T-helper 17 cell (primary cell): Measurements from ENCODE around the gene GNB2. TPM values are rescaled to one million over a fixed set of nuclear protein-coding genes. Genes with fewer than 3 reads are reported as not detected.
"Not testable (repeated sequence)": the region's sequence is repeated elsewhere in the genome, so short reads cannot be mapped to it uniquely, and the experiment has no call there.

Experiments
- ATAC-seq: fragments of 150-1000 bp; cut with Tn5 transposase; 2 replicates; pipeline ENCODE4 v1.10.0; 2021; ENCODE audit warnings: mild to moderate bottlenecking, moderate library complexity
- DNase-seq, 3 donors: peaks; one replicate each; pipeline versions ENCODE4 v3.0.0 to v3.0.0-alpha.2; 2020 to 2021
- H3K9me3 ChIP-seq: one replicate; pipeline ENCODE4 v1.7.0; 2013; ENCODE audit warnings: low read length, mild to moderate bottlenecking; ENCODE audit not compliant: control insufficient read depth, poor library complexity, severe bottlenecking
- H3K27ac Mint-ChIP-seq: one replicate; pipeline ENCODE4 v1.8.0; 2022; ENCODE audit warnings: mild to moderate bottlenecking, moderate library complexity, mixed read lengths
- H3K27me3 Mint-ChIP-seq: one replicate; pipeline ENCODE4 v1.8.0; 2022; ENCODE audit warnings: mixed read lengths
- H3K36me3 Mint-ChIP-seq: one replicate; pipeline ENCODE4 v1.8.0; 2022; ENCODE audit warnings: low read depth, mixed read lengths
- H3K4me1 Mint-ChIP-seq: one replicate; pipeline ENCODE4 v1.8.0; 2022; ENCODE audit warnings: mild to moderate bottlenecking, mixed read lengths
- H3K4me3 Mint-ChIP-seq: one replicate; pipeline ENCODE4 v1.8.0; 2022; ENCODE audit warnings: mild to moderate bottlenecking, moderate library complexity, mixed read lengths
- total RNA-seq, 4 donors: library from RNA in 2 of 4; stranded (reverse) in 2 of 4; gene quantifications; one replicate each; pipeline ENCODE4 v1.2.3 and lab custom pipeline; 2022 to 2026

GNB2 gene
- total RNA-seq, 2 donors from 2014 or later = 140 to 161 TPM

DNA sequence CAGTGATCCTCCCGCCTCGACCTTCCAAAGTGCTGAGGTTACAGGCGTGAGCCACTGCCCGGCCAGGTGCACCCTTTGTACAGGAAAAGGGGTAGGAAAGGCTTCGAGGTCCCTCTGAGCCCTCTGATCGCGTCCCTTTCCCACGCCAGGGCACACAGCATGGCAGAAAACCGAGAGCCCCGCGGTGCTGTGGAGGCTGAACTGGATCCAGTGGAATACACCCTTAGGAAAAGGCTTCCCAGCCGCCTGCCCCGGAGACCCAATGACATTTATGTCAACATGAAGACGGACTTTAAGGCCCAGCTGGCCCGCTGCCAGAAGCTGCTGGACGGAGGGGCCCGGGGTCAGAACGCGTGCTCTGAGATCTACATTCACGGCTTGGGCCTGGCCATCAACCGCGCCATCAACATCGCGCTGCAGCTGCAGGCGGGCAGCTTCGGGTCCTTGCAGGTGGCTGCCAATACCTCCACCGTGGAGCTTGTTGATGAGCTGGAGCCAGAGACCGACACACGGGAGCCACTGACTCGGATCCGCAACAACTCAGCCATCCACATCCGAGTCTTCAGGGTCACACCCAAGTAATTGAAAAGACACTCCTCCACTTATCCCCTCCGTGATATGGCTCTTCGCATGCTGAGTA lies 33.3 kb downstream of the GNB2 start:
- peaks cover 11% of the 10 kb centered on the region for H3K4me1 Mint-ChIP-seq
- no peak for ATAC-seq
- H3K36me3 Mint-ChIP-seq = peaks cover 4% of the 10 kb centered on the region

DNA sequence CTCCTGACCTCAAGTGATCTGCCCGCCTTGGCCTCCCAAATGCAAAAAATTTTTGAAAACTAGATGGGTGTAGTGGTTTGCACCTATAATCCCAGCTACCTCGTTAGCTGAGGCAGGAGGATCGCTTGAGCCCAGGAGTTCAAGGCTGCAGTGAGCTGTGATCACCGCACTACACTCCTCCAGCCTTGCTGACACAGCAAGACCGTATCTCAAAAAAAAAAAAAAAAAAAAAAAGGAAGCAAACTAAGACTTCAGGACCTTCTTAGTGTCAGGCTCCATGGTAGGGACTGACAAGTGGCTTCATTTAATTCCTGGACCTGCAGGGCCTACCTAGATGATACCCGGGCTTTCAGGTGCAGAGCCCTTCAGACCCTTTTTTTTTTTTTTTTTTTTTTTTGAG lies 34.9 kb downstream of the GNB2 start:
- H3K9me3 ChIP-seq = no peaks in the 10 kb centered on the region
- H3K27me3 Mint-ChIP-seq = no peaks in the 10 kb centered on the region
- H3K36me3 Mint-ChIP-seq = peaks cover 4% of the 10 kb centered on the region
- H3K4me1 Mint-ChIP-seq = peaks cover 11% of the 10 kb centered on the region
- no peak for ATAC-seq
- DNase-seq = no peak
- no peak overlapping the region for H3K4me3 Mint-ChIP-seq
- H3K27ac Mint-ChIP-seq = peak overlapping the region; percentile 95

More for the DNA sequence above, 33.3 kb downstream of the GNB2 start:
- no peak for DNase-seq
- no peaks in the 10 kb centered on the region for H3K27me3 Mint-ChIP-seq
- peak overlapping the region; percentile 96 for H3K4me3 Mint-ChIP-seq
- H3K9me3 ChIP-seq = no peaks in the 10 kb centered on the region
- H3K27ac Mint-ChIP-seq = peak overlapping the region; percentile 95

DNA sequence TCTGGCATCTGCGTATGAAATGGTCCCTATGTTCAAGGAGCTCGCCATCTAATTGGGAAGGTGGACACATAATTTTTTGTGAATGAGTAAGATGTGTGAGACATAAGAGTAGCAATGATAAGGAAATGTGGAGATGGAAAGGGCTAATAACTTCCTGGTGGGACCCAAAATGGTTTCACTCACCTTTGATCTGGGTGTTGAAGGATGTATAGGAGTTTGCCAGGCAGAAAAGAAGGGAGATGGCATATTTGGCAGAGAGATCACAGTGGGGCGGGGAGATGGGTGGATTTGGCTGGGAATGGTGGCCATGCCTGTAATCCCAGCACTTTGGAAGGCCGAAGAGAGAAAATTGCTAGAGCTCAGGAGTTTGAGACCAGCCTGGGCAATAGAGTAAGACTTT lies 36.9 kb downstream of the GNB2 start:
- Mint-ChIP-seq H3K36me3 (peaks cover 6% of the 10 kb centered on the region), H3K4me1 (peaks cover 11% of the 10 kb centered on the region), H3K4me3 (no peak overlapping the region), H3K27me3 (no peaks in the 10 kb centered on the region), H3K27ac (no peak overlapping the region)
- no peak for DNase-seq
- H3K9me3 ChIP-seq = no peaks in the 10 kb centered on the region
- ATAC-seq = no peak

DNA sequence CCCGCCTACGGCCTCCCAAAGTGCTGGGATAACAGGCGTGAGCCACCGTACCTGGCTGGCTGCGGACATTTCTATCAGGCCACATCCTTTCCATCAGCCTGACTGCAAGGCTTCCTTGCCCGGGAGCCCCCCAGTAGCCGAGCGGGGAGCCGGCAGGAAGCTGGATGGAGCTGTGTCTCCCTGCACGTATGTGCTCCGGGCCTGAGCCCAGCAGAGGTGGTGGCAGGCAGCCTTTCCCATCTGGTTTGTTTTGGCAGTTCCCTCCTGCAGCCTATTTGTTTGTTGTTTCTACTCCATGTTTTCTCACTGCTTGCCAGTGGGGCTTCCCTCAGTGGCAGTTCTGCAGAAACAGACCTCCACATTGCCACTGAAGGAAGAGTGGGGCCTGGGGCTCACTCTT lies 37.8 kb downstream of the GNB2 start:
- no peaks in the 10 kb centered on the region for H3K27me3 Mint-ChIP-seq
- peaks cover 4% of the 10 kb centered on the region for H3K36me3 Mint-ChIP-seq
- peaks cover 7% of the 10 kb centered on the region for H3K4me1 Mint-ChIP-seq
- H3K9me3 ChIP-seq = no peaks in the 10 kb centered on the region
- H3K27ac Mint-ChIP-seq = no peak overlapping the region
- DNase-seq (no peak), ATAC-seq (no peak)
- H3K4me3 Mint-ChIP-seq = no peak overlapping the region

DNA sequence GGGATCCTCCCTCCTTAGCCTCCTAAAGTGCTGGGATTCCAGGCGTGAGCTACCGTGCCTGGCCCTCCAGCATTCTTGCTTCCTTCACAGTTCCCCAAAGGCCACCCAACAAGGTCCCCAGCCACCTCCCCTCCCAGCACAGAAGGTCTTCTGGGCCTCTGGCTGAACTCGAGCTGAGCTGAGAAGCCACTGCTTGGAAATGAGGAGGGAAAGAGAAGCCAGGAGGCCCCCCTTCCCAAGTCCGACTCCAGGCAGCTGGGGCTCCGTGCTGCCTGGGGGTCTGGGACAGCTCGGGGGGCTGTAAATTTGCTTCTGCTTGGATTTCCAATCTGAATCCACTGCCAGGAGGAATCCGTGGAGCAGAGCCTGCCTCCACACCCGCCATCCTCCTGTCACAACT lies 41.2 kb downstream of the GNB2 start:
- peaks cover 3% of the 10 kb centered on the region for H3K27me3 Mint-ChIP-seq
- no peak overlapping the region for H3K4me3 Mint-ChIP-seq
- no peaks in the 10 kb centered on the region for H3K9me3 ChIP-seq
- no peak overlapping the region for H3K27ac Mint-ChIP-seq
- H3K4me1 Mint-ChIP-seq = peaks cover 3% of the 10 kb centered on the region
- no peak for DNase-seq
- no peak for ATAC-seq
- H3K36me3 Mint-ChIP-seq = peaks cover 8% of the 10 kb centered on the region

DNA sequence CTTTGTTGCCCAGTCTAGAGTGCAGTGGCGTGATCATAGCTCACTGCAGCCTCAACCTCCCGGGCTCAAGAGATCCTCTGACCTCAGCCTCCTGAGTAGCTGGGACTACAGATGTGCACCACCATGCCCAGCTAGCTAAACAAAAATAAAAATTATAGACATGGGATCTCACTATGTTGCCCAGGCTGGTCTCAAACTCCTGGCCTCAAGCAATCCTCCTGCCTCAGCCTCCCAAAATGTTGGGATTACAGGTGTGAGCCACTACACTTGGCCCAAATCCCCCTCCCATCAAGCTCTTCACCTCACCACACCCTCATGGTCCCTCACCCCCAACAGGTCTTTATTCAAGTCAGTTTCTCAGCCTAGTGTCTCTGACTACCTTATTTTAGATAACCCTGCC lies 43.5 kb downstream of the GNB2 start:
- H3K27me3 Mint-ChIP-seq = peaks cover 17% of the 10 kb centered on the region
- H3K4me1 Mint-ChIP-seq, H3K4me3 Mint-ChIP-seq, H3K9me3 ChIP-seq, H3K36me3 Mint-ChIP-seq, DNase-seq, ATAC-seq, H3K27ac Mint-ChIP-seq: not testable (repeated sequence)

DNA sequence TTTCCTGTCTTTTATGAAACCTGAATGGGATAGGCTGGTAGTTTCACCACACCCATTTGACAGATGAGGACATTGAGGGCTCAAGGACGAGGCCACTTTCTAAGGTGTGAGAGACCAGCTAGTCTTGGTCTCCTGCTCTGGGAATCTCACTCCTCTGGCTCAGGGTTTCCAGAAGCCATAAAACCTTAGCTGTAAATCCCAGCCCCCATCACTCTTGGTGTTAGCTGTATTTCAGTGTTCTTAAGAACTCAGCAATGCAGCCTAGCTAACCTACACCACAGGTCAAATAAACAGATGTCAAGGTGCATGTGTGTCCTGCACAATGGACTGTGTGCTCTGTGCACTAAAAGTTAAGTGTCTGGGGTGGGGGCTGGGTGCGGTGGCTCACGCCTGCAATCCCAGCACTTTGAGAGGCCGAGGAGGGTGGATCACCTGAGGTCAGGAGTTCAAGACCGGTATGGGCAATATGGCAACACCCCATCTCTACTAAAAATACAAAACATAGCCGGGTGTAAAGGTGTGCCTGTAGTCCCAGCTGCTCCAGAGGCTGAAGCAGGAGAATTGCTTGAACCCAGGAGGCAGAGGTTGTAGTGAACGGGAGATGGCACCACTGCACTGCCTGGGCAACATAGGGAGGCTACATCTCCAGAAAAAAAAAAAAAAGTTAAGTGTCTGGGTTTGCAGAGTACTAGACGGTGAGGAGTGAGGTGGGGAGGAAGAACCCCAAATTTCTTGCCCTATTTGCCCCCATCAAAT lies 46.2 kb downstream of the GNB2 start:
- DNase-seq (no peak), ATAC-seq (no peak)
- Mint-ChIP-seq H3K4me3 (no peak overlapping the region), H3K27me3 (peaks cover 33% of the 10 kb centered on the region), H3K36me3 (peaks cover 7% of the 10 kb centered on the region), H3K27ac (no peak overlapping the region), H3K4me1 (no peaks in the 10 kb centered on the region)
- H3K9me3 ChIP-seq = no peaks in the 10 kb centered on the region

DNA sequence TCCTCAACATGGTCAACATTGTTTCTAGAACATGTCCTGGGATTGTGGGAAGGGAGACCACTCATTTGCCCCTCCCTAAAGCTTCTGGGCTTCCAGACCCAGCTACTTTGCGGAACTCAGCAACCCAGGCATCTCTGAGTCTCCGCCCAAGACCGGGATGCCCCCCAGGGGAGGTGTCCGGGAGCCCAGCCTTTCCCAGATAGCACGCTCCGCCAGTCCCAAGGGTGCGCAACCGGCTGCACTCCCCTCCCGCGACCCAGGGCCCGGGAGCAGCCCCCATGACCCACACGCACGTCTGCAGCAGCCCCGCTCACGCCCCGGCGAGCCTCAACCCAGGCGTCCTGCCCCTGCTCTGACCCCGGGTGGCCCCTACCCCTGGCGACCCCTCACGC lies 46.7 kb downstream of the GNB2 start, which contains the start of gene EPO:
Gene EPO (plus strand): TSS at position 190 of the 392 bp plus-strand sequence. CDS start 513 bp downstream, outside the sequence.
- DNase-seq (no peak), ATAC-seq (no peak)
- peaks cover 36% of the 10 kb centered on the region for H3K27me3 Mint-ChIP-seq
- peaks cover 7% of the 10 kb centered on the region for H3K36me3 Mint-ChIP-seq
- H3K9me3 ChIP-seq = no peaks in the 10 kb centered on the region
- peaks cover 3% of the 10 kb centered on the region for H3K4me1 Mint-ChIP-seq
- H3K4me3 Mint-ChIP-seq = no peak within 1 kb of the TSS
- no peak within 1 kb of the TSS for H3K27ac Mint-ChIP-seq

DNA sequence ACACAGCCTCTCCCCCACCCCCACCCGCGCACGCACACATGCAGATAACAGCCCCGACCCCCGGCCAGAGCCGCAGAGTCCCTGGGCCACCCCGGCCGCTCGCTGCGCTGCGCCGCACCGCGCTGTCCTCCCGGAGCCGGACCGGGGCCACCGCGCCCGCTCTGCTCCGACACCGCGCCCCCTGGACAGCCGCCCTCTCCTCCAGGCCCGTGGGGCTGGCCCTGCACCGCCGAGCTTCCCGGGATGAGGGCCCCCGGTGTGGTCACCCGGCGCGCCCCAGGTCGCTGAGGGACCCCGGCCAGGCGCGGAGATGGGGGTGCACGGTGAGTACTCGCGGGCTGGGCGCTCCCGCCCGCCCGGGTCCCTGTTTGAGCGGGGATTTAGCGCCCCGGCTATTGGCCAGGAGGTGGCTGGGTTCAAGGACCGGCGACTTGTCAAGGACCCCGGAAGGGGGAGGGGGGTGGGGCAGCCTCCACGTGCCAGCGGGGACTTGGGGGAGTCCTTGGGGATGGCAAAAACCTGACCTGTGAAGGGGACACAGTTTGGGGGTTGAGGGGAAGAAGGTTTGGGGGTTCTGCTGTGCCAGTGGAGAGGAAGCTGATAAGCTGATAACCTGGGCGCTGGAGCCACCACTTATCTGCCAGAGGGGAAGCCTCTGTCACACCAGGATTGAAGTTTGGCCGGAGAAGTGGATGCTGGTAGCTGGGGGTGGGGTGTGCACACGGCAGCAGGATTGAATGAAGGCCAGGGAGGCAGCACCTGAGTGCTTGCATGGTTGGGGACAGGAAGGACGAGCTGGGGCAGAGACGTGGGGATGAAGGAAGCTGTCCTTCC lies 47.3 kb downstream of the GNB2 start:
- Mint-ChIP-seq H3K4me1 (peaks cover 3% of the 10 kb centered on the region), H3K36me3 (peaks cover 6% of the 10 kb centered on the region), H3K27me3 (peaks cover 36% of the 10 kb centered on the region), H3K4me3 (no peak overlapping the region), H3K27ac (no peak overlapping the region)
- DNase-seq = no peak
- ATAC-seq = no peak
- no peaks in the 10 kb centered on the region for H3K9me3 ChIP-seq

DNA sequence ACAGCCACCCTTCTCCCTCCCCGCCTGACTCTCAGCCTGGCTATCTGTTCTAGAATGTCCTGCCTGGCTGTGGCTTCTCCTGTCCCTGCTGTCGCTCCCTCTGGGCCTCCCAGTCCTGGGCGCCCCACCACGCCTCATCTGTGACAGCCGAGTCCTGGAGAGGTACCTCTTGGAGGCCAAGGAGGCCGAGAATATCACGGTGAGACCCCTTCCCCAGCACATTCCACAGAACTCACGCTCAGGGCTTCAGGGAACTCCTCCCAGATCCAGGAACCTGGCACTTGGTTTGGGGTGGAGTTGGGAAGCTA lies 47.9 kb downstream of the GNB2 start:
- ATAC-seq (no peak), DNase-seq (no peak)
- Mint-ChIP-seq H3K27me3 (peaks cover 36% of the 10 kb centered on the region), H3K4me3 (no peak overlapping the region), H3K27ac (no peak overlapping the region), H3K36me3 (peaks cover 6% of the 10 kb centered on the region), H3K4me1 (peaks cover 3% of the 10 kb centered on the region)
- H3K9me3 ChIP-seq = no peaks in the 10 kb centered on the region

DNA sequence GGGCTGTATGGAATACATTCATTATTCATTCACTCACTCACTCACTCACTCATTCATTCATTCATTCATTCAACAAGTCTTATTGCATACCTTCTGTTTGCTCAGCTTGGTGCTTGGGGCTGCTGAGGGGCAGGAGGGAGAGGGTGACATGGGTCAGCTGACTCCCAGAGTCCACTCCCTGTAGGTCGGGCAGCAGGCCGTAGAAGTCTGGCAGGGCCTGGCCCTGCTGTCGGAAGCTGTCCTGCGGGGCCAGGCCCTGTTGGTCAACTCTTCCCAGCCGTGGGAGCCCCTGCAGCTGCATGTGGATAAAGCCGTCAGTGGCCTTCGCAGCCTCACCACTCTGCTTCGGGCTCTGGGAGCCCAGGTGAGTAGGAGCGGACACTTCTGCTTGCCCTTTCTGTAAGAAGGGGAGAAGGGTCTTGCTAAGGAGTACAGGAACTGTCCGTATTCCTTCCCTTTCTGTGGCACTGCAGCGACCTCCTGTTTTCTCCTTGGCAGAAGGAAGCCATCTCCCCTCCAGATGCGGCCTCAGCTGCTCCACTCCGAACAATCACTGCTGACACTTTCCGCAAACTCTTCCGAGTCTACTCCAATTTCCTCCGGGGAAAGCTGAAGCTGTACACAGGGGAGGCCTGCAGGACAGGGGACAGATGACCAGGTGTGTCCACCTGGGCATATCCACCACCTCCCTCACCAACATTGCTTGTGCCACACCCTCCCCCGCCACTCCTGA lies 49.1 kb downstream of the GNB2 start:
- Mint-ChIP-seq H3K27me3 (peaks cover 45% of the 10 kb centered on the region), H3K4me3 (no peak overlapping the region), H3K4me1 (peaks cover 3% of the 10 kb centered on the region), H3K27ac (no peak overlapping the region), H3K36me3 (peaks cover 3% of the 10 kb centered on the region)
- no peak for DNase-seq
- no peaks in the 10 kb centered on the region for H3K9me3 ChIP-seq
- ATAC-seq = no peak

DNA sequence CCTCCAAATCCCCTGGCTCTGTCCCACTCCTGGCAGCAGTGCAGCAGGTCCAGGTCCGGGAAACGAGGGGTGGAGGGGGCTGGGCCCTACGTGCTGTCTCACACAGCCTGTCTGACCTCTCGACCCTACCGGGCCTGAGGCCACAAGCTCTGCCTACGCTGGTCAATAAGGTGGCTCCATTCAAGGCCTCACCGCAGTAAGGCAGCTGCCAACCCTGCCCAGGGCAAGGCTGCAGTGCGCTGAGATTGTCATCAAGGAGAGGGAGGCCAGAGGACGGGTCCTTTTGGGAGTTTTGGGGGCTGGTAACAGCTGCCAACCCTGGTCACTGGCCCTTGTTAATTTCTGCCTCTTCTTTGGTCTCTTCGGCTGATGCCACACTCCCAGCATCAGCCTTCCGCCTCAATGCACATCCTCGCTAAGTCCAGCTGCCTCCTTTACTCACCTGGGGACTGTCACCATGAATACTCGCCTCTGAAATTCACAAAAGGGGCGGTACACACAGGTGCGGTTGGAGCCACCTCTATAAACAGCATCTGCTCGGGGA lies 50.3 kb downstream of the GNB2 start:
- Mint-ChIP-seq H3K4me1 (peaks cover 3% of the 10 kb centered on the region), H3K27ac (no peak overlapping the region), H3K4me3 (no peak overlapping the region), H3K27me3 (peaks cover 52% of the 10 kb centered on the region), H3K36me3 (peaks cover 3% of the 10 kb centered on the region)
- DNase-seq (no peak), ATAC-seq (no peak)
- H3K9me3 ChIP-seq = no peaks in the 10 kb centered on the region

DNA sequence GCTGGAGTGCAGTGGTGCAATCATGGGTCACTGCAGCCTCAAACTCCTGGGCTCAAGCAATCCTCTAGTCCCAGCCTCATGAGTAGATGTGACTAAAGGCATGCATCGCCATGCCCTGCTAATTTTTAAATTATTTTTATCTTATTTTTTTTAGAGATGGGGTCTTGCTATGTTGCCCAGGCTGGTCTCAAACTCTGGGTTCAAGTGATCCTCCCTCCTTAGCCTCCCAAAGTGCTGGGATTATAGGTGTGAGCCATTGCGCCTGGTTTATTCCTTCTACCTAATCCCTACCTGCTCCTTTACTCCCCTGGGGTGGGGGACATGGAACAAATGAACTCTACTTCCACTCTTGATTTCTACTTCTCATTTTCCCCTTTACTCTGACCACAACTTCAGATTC lies 50.8 kb downstream of the GNB2 start:
- not testable (repeated sequence) for ATAC-seq, DNase-seq, H3K27ac Mint-ChIP-seq, H3K4me3 Mint-ChIP-seq, H3K4me1 Mint-ChIP-seq, H3K9me3 ChIP-seq, H3K36me3 Mint-ChIP-seq
- peaks cover 52% of the 10 kb centered on the region for H3K27me3 Mint-ChIP-seq
